Breast epithelium (tissue), 4 donors: Measurements from ENCODE around the gene MARS1. TPM values are rescaled to one million over a fixed set of nuclear protein-coding genes. Genes with fewer than 3 reads are reported as not detected.
"Not testable (repeated sequence)": the region's sequence is repeated elsewhere in the genome, so short reads cannot be mapped to it uniquely, and the experiment has no call there.

ENCODE experiments used
- DNase-seq, 2 donors: peaks; one replicate each; pipeline ENCODE4 v3.0.0-alpha.2; 2019; ENCODE audit warnings: low spot score in 2 of 2
- H3K27ac ChIP-seq, 2 donors: fragments of 200-600 bp; sonication (generic) in 1 of 2; one replicate each; pipeline ENCODE4 v1.5.1; 2016 to 2019; ENCODE audit warnings: mild to moderate bottlenecking in 1 of 2
- H3K27me3 ChIP-seq, 2 donors: fragments of 200-600 bp; sonication (generic) in 1 of 2; one replicate each; pipeline versions ENCODE4 v1.5.1 to v1.6.0; 2017 to 2019; ENCODE audit warnings: control low read depth in 1 of 2, mild to moderate bottlenecking in 1 of 2
- H3K36me3 ChIP-seq: fragments of 200-600 bp; one replicate; pipeline ENCODE4 v1.5.1; 2019
- H3K4me1 ChIP-seq, 2 donors: fragments of 200-600 bp; sonication (generic); one replicate each; pipeline ENCODE4 v1.5.1; 2016 to 2019; ENCODE audit warnings: control low read depth in 1 of 2
- H3K4me3 ChIP-seq, 3 donors: fragments of 200-600 bp; sonication (generic); 1 replicate in 2 of 3; 2 replicates in 1 of 3; pipeline ENCODE4 v1.5.1; 2016 to 2019; ENCODE audit warnings: mild to moderate bottlenecking in 3 of 3, moderate library complexity in 2 of 3
- H3K9me3 ChIP-seq, 2 donors: fragments of 200-600 bp; sonication (generic) in 1 of 2; one replicate each; pipeline ENCODE4 v1.5.1; 2016 to 2019; ENCODE audit warnings: control low read depth in 1 of 2
- POLR2A ChIP-seq: fragments of 450-650 bp; IDR thresholded peaks from one replicate; pipeline ENCODE4 v1.6.1; 2016; ENCODE audit warnings: antibody characterized with exemption, mild to moderate bottlenecking, moderate library complexity
- POLR2AphosphoS5 ChIP-seq, 3 donors: sonication (generic); formaldehyde crosslinking; IDR thresholded peaks; one replicate each; pipeline ENCODE4 v1.6.1; 2017; ENCODE audit warnings: antibody characterized with exemption in 3 of 3
- intact Hi-C: fragments of 100-400 bp; cut with DNase I; formaldehyde crosslinking; loops from one replicate; pipeline ENCODE4 v1.15.1; 2023; ENCODE audit warnings: low total_unique reads
- total RNA-seq, 3 donors: library from RNA; depleted of rRNA; stranded (reverse); fragments of >200 nt; gene quantifications; one replicate each; pipeline ENCODE4 v1.1.0, GENCODE V29; 2016
- TF ChIP-seq, protein P1 (sequence below), 3 donors: fragments of 450-650 bp; IDR thresholded peaks; one replicate each; pipeline ENCODE4 v1.5.1; 2016 to 2017; ENCODE audit warnings: antibody characterized with exemption in 3 of 3, mild to moderate bottlenecking in 3 of 3, moderate library complexity in 3 of 3

Gene MARS1
- total RNA-seq, 3 donors from 2014 or later: 39.2 to 65.9 (median 60.2) TPM

DNA sequence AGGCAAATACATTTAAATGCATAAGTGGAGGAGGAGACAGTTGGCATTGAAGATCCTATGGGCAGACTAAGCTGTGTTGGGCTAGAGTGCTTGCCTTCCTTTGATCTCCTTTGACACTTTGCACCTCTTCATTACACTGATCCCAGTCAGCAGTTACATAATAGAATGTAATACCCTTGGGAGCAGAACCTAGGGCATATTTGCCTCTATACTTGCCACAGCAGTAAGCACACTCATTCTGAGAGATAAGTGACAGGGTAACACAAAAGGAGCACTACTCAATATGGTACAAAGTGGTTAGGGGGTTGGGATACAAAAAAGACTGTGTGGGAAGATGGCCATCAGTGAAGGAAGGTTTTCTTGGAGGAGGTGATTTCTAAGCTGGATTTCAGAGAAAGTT, 9.0 kb downstream of the MARS1 start:
- Histone ChIP-seq H3K27ac (no peak overlapping the region), H3K4me1 (no peaks in the 10 kb centered on the region), H3K36me3 (no peaks in the 10 kb centered on the region), H3K9me3 (no peaks in the 10 kb centered on the region), H3K27me3 (no peaks in the 10 kb centered on the region), H3K4me3 (no peak overlapping the region)
- TF ChIP-seq POLR2AphosphoS5 (IDR thresholded peaks at IDR 0.05) (no peak), POLR2A (no peak)
- TF ChIP-seq, protein P1, sequence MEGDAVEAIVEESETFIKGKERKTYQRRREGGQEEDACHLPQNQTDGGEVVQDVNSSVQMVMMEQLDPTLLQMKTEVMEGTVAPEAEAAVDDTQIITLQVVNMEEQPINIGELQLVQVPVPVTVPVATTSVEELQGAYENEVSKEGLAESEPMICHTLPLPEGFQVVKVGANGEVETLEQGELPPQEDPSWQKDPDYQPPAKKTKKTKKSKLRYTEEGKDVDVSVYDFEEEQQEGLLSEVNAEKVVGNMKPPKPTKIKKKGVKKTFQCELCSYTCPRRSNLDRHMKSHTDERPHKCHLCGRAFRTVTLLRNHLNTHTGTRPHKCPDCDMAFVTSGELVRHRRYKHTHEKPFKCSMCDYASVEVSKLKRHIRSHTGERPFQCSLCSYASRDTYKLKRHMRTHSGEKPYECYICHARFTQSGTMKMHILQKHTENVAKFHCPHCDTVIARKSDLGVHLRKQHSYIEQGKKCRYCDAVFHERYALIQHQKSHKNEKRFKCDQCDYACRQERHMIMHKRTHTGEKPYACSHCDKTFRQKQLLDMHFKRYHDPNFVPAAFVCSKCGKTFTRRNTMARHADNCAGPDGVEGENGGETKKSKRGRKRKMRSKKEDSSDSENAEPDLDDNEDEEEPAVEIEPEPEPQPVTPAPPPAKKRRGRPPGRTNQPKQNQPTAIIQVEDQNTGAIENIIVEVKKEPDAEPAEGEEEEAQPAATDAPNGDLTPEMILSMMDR (IDR thresholded peaks at IDR 0.05): no peak
- DNase-seq: no peak
- intact Hi-C loops: no loop called here

DNA sequence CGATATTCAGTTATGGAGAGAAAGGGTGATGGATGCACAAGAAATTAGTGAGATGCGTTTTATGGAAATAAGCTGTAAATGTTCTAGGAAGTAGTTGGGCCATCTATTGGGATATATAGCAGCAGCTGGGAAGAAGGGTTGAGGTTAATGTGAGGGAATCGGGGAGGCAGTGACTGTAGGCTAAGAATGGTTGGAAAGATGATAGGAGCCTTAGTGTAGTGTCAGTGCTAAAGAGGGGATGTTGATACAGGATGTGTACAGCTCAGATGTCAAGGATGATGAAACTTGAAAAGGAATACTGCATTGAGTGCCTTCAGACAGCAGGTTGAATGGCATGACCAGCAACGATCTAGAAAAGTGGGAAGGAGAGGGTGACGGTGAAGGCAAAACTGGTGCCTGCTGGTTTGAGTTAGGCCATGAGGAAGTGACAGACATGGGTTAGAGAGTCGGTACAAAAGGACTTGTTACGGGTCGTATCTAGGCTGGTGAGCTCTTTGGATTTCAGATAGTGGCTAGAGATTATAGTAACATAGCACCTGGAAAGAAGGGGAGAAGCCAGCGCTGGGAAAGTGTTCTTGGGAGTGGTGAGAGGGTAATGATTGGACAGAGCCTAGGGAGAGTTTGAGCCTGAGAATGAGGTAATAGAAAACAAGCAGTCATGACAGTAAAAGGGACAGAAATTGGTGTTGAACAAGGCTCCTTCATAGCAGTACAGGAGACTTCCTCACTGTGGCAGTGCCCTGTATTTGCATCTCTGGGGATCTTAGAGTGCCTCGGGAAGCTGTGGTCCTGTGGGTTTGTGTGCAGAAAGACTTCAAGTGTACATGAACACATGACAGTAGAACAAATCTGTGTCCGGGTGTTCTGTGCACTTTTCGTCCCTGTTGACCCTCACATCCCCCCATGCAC, 9.6 kb downstream of the MARS1 start:
- no peaks in the 10 kb centered on the region for H3K36me3 ChIP-seq

DNA sequence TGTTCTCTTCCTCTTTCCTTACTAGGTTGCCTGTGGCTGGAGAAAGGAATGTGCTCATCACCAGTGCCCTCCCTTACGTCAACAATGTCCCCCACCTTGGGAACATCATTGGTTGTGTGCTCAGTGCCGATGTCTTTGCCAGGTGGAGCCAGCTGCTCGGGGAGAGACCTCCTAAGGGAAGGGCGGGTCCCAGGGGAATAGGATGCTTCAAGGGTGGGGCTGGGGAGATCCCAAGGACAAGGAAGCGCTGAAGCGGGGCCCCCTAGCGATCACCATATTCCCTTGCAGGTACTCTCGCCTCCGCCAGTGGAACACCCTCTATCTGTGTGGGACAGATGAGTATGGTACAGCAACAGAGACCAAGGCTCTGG, 10.2 kb downstream of the MARS1 start:
- Histone ChIP-seq H3K4me1 (no peaks in the 10 kb centered on the region), H3K27me3 (no peaks in the 10 kb centered on the region), H3K4me3 (no peak overlapping the region), H3K27ac (no peak overlapping the region), H3K9me3 (no peaks in the 10 kb centered on the region), H3K36me3 (no peaks in the 10 kb centered on the region)
- DNase-seq: no peak
- intact Hi-C loops: no loop called here
- TF ChIP-seq, protein P1 (IDR thresholded peaks at IDR 0.05): no peak
- TF ChIP-seq POLR2AphosphoS5 (IDR thresholded peaks at IDR 0.05): no peak
- no peak for TF ChIP-seq POLR2A

More for the DNA sequence above, 9.6 kb downstream of the MARS1 start:
- TF ChIP-seq, protein P1 (IDR thresholded peaks at IDR 0.05): no peak
- no peak for TF ChIP-seq POLR2AphosphoS5 (IDR thresholded peaks at IDR 0.05)
- no peak for TF ChIP-seq POLR2A
- no peak overlapping the region for H3K4me3 ChIP-seq
- no peak for DNase-seq
- H3K4me1 ChIP-seq: no peaks in the 10 kb centered on the region
- intact Hi-C loops: no loop called here
- no peaks in the 10 kb centered on the region for H3K27me3 ChIP-seq
- H3K9me3 ChIP-seq: no peaks in the 10 kb centered on the region
- no peak overlapping the region for H3K27ac ChIP-seq

DNA sequence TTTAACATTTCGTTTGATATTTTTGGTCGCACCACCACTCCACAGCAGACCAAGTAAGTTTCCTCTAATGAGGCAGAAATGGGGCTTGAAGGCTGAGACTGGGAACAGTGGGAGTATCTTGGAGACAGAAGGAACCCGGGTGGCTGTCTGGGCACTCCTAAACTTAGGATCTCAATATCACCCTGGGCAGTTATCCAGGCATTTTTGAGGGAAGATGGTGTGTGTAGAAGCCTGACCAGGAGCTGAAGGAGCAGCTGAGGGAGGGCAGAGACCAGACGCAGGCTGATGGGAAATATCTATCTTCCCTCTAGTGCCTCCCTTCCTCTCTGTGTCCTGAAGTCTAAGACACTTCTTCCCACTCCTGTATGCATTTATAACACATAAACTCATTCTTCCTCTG, 10.7 kb downstream of the MARS1 start:
- no peak overlapping the region for H3K4me3 ChIP-seq
- intact Hi-C loops: no loop called here
- no peak for DNase-seq
- no peaks in the 10 kb centered on the region for H3K27me3 ChIP-seq
- no peak overlapping the region for H3K27ac ChIP-seq
- TF ChIP-seq POLR2A: no peak
- no peak for TF ChIP-seq POLR2AphosphoS5 (IDR thresholded peaks at IDR 0.05)
- TF ChIP-seq, protein P1 (IDR thresholded peaks at IDR 0.05): no peak
- no peaks in the 10 kb centered on the region for H3K9me3 ChIP-seq
- H3K4me1 ChIP-seq: no peaks in the 10 kb centered on the region
- H3K36me3 ChIP-seq: no peaks in the 10 kb centered on the region

DNA sequence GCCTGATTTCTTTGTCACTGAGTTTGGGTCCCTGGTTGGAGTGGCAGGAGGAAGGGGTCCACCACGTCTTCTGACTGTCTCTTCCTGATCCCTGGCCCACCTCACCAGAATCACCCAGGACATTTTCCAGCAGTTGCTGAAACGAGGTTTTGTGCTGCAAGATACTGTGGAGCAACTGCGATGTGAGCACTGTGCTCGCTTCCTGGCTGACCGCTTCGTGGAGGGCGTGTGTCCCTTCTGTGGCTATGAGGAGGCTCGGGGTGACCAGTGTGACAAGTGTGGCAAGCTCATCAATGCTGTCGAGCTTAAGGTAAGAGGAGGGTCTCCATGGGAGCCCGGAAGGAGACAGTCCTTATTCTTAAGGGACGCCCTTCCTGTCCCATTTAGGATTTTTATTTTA, 12.3 kb downstream of the MARS1 start:
- Histone ChIP-seq H3K36me3 (no peaks in the 10 kb centered on the region), H3K27ac (no peak overlapping the region), H3K4me3 (no peak overlapping the region), H3K9me3 (no peaks in the 10 kb centered on the region), H3K27me3 (no peaks in the 10 kb centered on the region), H3K4me1 (no peaks in the 10 kb centered on the region)
- TF ChIP-seq POLR2AphosphoS5 (IDR thresholded peaks at IDR 0.05): no peak
- TF ChIP-seq, protein P1 (IDR thresholded peaks at IDR 0.05): no peak
- no peak for TF ChIP-seq POLR2A
- intact Hi-C loops: no loop called here
- no peak for DNase-seq

DNA sequence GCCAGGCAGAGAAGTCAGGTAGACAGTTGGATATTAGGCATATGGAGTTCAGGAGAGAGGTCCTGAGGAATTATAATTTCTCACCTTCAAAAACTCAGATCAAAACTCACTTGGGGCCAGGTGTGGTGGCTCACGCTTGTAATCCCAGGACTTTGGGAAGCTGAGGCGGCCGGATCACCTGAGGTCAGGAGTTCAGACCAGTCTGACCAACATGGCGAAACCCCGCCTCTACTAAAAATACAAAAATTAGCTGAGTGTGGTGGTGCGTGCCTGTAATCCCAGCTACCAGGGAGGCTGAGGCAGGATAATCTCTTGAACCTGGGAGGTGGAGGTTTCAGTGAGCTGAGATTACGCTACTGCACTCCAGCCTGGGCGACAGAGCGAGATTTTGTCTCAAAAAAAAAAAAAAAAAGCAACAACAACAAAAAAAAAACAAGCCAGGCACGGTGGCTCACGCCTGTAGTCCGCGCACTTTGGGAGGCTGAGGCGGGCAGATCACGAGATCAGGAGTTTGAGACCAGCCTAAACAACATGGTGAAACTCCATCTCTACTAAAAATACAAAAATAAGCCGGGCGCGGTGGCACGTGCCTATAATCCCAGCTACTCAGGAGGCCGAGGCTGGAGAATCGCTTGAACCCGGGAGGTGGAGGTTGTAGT, 14.6 kb downstream of the MARS1 start:
- DNase-seq, H3K36me3 ChIP-seq, H3K4me3 ChIP-seq, H3K4me1 ChIP-seq, H3K9me3 ChIP-seq, H3K27me3 ChIP-seq, intact Hi-C loops, H3K27ac ChIP-seq: not testable (repeated sequence)

DNA sequence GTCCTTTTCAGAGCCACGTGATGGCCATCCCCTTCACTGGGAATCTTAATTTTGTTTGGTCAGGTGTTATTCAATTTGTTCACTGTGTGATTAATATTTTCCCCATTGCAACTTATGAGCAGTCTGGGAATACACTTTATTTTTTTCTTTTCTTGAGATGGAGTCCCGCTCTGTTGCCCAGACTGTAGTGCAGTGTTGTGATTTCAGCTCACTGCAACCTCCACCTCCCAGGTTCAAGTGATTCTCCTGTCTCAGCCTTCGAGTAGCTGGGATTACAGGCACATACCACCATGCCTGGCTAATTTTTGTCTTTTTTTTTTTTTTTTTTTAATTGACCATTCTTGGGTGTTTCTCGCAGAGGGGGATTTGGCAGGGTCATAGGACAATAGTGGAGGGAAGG, 18.7 kb downstream of the MARS1 start:
- not testable (repeated sequence) for H3K36me3 ChIP-seq, H3K27ac ChIP-seq

More for the DNA sequence above, 18.7 kb downstream of the MARS1 start:
- H3K27me3 ChIP-seq, H3K9me3 ChIP-seq, DNase-seq, H3K4me3 ChIP-seq, intact Hi-C loops, H3K4me1 ChIP-seq: not testable (repeated sequence)
